Ecto neural progenitor cell (in vitro differentiated cells): ENCODE measurements around the gene CACNA1G.

ENCODE experiments used
- DNase-seq: peaks from one replicate; pipeline ENCODE4 v3.0.0-alpha.2; 2018; ENCODE audit warnings: low spot score

CACNA1G gene

DNA sequence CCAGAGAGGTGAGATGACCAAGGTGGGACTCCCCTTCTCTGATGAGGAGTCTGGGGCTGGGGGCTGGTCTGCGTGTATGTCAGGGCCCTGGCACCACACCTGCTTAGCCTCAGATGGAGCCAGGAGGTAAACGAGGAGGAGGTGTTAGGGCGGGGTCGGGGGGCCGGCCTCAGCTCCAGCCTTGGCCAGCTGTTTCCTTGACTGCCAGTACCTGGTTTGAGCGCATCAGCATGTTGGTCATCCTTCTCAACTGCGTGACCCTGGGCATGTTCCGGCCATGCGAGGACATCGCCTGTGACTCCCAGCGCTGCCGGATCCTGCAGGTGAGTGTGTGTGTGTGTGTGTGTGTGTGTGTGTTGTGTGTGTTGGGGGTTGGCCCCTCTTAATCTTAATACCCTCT, 8.1 kb downstream of the CACNA1G start:
- no peak for DNase-seq

DNA sequence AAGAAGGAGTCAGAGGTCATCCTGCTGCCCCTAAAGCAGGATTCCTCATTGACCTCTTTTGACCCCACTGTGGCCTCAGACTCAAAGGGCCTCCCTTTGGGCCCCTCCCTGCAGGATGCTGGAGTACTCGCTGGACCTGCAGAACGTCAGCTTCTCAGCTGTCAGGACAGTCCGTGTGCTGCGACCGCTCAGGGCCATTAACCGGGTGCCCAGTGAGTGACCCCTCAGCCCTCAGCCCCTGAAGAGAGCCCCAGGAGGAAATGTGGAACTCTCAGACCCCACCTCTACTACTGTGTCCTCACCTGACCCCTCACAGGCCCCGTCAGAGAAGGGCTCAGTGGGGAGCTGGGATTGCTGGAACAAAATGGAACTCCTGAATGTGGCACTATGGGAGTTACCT, 9.1 kb downstream of the CACNA1G start:
- no peak for DNase-seq

DNA sequence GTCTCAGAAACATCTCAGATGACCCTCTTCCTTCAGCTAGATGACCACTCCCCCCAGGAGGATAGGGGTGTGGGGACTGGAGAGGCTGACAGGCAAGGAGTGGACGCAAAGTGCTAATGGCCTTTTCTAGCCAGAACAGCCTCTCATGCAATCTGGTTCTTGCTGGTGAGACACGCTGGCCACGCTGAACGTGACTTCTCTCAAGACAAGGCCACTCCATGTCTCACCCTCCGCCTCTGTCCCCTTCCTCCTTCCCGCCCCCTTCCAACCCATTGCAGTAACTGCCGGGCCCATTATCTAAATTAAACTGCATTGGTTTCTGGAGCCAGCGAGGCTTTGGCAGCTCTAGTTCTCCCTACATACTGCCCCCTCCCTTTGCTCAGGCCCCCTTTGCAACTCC, 9.5 kb downstream of the CACNA1G start:
- no peak for DNase-seq

DNA sequence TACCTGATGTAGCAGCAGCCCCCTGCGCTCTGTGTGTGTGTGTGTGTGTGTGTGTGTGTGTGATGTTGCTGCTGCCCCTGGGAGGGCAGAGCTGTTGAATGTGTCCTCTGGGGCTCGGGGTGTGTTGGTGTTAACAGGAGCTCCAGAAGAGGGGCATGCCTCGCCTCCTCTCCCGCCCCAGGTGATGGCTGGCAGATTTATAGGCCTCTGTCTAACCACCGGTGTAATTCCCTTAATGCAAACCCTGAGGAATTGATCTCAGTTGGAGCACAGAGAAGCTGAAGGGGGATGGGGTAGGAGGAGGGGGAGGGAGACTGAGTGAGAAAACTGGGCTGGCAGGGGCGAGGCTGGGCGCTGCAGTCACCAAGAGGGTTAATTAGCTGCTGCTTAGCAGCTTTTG, 10.0 kb downstream of the CACNA1G start:
- DNase-seq, result no peak

DNA sequence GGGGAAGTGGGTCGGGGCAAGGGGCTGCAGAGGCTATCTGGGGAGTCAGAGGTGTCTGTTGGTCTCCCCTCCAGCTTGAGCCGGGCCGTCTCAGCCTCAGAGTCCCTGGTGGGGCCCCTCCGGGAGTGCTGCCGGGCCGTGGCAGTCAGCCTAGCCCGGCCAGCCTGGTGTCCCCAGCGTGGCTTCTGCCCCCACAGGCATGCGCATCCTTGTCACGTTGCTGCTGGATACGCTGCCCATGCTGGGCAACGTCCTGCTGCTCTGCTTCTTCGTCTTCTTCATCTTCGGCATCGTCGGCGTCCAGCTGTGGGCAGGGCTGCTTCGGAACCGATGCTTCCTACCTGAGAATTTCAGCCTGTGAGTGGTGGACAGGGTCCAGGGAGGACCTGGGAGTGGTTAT, 11.2 kb downstream of the CACNA1G start:
- DNase-seq, result no peak

DNA sequence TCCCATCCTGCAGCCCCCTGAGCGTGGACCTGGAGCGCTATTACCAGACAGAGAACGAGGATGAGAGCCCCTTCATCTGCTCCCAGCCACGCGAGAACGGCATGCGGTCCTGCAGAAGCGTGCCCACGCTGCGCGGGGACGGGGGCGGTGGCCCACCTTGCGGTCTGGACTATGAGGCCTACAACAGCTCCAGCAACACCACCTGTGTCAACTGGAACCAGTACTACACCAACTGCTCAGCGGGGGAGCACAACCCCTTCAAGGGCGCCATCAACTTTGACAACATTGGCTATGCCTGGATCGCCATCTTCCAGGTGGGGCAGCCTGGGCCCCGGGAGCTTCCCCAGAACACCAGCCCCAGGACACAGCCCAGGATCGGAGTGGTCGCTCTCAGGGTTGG, 12.0 kb downstream of the CACNA1G start:
- no peak for DNase-seq

DNA sequence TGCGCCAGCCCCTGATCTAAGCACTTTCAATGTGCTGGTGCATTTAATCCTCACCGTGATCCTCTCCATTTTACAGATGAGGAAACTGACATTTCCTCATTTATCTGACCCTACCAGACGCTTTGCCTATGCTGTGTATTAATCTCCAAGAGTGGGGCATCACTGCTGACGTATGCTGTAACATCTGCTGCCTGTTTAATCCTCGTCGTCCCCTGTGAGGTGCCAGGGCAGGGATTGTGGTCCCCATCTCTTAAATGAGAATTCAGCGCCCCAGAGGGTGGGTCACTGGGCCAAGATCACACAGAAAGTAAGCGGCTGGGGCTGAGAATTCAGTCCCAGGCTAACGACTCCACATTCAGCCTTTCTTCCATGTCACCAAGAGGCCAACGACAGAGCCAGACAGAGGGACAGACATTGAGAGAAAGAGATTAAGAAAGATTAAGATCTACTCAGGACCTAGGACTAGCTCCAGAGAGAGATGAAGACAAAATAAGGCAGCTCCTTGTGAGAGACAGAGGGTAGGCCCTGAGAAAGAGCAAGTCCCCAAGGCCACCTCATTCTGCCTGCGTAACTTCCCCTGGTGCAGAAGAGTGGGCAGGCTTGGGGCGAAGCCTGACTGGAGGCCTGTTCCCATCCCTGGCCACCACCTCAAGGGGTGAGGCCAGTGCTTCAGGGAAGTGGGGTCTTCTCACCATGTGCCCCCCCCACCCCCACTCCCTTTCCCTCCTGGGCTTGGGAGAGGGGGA, 13.5 kb downstream of the CACNA1G start:
- DNase-seq, result no peak

DNA sequence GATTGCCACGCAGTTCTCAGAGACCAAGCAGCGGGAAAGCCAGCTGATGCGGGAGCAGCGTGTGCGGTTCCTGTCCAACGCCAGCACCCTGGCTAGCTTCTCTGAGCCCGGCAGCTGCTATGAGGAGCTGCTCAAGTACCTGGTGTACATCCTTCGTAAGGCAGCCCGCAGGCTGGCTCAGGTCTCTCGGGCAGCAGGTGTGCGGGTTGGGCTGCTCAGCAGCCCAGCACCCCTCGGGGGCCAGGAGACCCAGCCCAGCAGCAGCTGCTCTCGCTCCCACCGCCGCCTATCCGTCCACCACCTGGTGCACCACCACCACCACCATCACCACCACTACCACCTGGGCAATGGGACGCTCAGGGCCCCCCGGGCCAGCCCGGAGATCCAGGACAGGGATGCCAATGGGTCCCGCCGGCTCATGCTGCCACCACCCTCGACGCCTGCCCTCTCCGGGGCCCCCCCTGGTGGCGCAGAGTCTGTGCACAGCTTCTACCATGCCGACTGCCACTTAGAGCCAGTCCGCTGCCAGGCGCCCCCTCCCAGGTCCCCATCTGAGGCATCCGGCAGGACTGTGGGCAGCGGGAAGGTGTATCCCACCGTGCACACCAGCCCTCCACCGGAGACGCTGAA, 15.2 kb downstream of the CACNA1G start:
- no peak for DNase-seq

DNA sequence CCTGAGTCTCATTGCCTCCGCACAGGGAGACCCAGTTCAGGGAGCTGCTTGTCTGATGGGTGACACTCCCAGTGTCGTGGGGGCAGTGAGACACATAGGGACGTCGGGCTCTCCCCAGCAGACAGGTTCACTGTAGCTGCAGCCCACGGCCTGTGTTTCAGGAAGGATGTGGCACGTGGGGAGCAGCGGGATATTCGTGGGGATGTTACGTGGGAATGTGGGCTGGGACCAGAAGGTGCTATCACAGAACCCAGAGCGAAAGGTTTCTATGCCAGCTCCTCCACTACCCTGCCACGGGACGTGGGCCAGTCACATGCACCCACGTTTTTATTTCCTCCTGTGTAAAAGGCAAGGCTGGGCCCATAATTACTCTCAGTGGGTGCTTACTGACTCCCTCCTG, 16.3 kb downstream of the CACNA1G start:
- DNase-seq, result no peak

DNA sequence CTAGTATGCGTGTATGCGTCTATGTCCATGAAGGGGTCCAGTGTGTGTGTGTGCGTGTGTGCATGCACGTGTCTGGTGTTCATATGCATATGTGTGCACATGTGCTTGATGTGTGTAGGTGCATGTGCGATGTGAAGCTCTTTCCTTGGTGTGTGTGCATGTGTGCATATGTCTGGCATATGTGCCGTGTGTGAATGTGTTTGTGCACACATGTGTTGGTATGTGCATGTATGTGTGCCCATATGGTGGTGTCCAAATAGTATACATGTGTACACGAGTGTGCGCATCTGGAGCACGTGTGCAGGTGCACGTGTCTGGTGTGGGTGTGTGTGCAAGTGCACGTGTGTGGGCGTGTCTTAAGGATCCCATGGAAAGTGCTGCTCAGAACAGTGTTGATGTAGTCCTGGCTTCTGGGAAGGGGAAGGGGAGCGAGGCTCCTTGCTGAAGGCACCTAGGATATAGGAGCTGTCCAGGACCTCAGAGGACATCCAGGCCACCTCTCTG, 17.0 kb downstream of the CACNA1G start:
- DNase-seq, result no peak

DNA sequence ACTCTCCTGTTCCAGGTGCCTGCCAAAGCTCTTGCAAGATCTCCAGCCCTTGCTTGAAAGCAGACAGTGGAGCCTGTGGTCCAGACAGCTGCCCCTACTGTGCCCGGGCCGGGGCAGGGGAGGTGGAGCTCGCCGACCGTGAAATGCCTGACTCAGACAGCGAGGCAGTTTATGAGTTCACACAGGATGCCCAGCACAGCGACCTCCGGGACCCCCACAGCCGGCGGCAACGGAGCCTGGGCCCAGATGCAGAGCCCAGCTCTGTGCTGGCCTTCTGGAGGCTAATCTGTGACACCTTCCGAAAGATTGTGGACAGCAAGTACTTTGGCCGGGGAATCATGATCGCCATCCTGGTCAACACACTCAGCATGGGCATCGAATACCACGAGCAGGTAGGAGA, 17.7 kb downstream of the CACNA1G start:
- no peak for DNase-seq

DNA sequence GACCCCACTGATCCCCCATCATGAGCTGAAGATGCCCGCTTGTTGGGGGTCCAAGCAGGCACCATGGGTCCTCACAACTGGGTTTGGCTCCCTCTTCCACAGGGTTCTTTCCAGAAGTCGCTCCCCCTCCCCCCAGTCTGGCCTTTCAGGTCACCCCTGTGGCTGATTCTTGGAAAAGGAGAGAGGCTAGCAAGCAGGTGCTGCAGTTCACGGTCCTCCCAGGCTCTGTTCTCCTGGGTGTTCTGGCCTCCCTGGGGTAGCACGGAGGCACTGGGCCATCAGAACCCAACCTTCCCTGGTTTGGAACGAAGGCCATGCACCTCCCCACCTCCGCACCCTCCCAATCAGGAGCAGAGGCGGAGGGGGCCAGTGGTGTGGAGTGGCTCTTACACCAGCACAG, 18.9 kb downstream of the CACNA1G start:
- DNase-seq, result no peak

DNA sequence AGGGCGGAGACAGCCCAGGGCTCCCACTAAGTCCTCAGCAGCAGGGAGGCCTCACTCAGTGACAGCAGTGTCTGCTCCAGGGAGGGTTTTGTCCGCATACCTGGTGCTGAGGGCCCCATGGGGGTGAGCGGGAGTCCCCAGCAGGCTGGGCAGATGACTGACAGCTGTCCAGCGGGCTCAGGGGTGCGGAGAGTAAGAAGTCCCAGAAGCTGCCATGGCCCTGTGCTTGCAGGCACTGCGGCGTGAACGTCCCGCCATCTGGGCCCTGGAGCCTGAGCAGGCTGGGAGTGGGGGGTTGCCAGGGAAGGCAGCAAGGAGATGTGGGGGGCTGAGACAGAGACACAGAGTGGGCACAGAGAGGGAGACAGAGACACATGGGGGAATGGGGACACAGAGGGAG, 20.1 kb downstream of the CACNA1G start:
- DNase-seq, result no peak

DNA sequence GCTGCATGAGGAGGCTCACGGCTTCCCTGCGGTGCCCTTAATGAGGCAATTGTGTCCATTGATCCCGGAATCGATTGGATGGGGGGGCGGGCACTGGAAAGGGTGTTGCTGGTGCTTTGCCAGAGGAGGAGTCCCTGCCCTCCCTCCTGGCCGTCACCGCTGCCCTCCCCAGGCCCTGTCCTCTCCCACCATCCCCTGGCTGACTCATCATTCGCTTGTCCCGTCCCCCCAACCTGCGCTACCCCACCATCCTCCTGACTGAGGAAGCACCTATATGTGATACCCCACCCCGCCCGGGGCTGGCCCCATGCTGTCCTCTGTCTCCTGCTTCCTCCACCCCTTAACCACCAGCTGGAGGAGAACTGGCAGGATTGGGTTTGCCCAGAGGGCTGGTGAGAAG, 20.8 kb downstream of the CACNA1G start:
- DNase-seq, result no peak

DNA sequence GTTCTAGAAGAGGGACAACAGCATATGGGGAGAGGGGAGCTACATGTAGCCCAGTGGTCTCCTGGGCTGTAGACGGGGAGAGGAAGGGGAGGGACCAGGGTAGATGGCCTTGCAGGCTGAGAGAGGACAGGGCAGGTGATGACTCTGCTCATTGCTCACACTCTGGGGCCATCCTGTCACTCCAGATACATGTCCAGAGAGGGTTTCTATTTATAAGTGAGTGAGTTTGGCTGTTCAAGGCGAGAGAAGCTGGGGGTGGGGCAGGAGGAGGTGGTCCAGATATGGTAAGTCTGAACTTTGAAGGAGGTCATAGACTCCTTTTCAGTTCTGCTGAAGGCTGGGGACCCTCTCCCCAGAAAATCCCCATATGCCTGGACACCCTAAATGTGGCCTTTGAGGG, 22.2 kb downstream of the CACNA1G start:
- no peak for DNase-seq

DNA sequence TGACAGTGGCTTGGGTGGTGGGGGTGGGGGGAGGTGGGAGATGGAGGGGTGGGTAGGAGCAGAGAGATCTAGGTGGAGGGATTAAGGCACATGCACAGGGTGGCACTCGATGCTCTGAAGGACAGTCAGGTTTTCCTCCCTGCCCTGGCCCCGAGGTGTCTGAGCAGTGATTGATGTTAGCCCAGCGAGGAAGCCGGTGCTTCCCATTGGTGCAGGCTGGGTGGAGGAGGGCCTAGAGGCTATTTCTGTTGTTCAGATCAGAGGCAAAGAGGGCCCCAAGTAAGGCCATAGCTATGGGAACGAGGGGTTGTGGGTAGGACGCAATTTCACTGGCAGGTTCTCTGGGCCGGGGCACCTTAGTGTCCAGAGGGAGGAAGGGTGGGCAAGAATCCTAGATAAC, 23.1 kb downstream of the CACNA1G start:
- no peak for DNase-seq

DNA sequence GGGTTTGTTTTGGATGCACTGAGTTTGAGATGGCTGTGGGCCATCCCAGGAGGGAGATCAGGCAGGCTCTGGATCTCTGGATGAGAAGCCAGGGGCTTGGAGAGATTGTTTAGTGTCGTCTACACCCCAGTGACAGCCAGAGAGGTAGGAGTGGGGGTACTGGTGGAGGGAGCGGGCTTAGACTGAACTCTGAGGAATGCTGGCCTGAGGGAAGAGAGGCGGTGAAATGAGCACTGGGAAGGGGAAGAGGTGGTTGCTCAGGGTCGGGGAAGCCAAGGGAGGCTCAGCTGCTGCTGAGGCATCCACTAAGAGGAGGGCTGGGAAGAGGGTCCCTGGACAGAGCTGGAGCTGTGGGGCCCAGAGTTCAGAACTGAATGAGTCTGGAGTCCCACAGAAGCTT, 23.6 kb downstream of the CACNA1G start:
- no peak for DNase-seq

DNA sequence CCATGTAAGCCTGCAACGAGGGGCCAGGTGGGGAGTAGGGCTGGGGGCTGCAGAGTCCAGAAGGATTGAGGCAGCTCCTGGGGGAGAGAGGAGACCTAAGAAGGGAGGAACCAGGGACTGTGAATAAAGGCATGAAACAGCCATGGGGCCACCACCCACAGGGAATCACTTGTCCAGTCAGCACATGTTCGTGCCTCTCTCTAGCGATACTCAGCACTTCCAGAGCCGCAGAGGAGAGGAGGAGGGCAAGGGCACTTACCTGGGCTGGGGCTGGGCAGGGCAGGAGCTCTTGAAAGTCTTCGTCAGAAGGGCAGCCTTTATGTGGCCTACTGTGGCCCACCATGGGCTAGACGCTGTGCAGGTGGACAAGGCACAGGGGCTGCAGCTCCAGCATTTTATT, 24.2 kb downstream of the CACNA1G start:
- no peak for DNase-seq

DNA sequence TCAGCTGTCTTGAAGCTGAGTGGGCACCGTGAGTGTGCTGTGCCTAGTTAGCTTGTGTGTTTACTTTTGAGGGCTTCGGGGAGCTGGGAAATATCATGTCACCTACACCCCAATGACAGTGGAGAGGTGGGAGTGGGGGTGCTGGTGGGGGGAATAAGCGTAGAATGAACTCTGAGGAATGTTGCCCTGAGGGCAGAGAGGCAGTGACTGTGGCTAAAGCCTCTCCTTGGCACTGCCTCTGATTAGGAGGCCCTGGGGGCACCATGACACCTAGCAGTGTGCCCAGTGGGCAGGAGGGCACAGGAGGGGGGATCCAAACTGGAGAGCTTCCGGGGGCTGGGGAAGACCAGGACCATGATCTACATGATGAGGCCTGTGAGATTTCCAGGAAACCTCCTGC, 24.8 kb downstream of the CACNA1G start:
- no peak for DNase-seq

DNA sequence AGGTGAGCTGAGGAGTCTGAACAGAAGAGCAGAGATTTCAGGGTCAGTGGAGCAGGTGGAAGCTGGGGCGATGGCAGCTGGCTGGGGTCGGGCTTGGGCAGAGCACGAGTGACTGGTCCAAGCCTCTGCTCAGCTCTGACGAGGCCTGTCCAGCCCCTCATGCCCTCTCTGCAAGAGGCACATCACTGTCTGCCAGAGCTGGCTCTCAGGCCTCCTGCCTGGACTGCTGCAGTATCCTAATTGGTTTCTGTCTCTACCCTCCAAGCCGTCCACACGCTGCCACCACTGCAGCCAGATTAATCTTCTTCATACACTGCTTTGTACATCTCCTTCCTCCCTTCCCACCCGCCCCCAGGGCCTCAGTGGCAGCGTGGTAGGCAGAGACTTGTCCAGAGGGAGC, 25.4 kb downstream of the CACNA1G start:
- no peak for DNase-seq

DNA sequence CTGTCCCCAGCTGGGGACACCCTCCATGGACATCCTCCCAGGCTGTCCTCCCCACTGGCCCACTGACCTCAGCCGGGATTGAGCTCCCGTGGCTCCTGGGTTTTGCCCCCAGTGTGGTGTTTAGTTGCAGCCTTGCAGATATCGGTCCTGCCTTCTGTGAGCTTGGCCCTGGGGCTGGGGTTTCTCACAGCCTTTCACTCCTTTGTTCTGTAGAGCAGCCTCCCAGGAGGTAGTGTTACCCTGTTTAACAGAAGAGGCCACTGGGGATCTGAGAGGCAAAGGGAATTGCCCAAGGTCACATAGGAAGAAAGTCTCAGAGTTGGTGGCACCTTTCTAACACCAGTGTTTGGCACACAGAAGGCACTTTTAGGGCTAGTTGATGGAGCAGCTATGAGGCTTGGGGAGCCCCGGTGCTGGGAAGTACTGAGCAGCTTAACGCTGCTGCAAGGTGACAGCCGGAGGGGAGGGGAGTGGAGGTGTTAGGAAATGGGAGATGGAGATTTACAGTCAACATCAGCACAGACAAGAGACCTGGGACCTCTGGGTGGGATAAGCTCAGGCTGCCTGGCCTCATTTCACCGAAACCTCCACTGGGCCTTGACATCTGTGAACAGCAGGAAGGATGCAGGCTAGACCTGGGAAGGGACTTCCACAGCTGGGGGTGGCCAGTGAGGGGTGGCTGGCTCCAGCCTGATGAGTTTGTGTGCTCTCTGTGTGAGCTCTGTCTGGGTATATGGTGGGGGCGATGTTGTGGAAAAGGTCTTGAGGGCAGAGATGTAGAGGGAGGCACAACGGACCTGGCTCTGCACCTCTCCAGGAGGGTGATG, 26.1 kb downstream of the CACNA1G start:
- no peak for DNase-seq

DNA sequence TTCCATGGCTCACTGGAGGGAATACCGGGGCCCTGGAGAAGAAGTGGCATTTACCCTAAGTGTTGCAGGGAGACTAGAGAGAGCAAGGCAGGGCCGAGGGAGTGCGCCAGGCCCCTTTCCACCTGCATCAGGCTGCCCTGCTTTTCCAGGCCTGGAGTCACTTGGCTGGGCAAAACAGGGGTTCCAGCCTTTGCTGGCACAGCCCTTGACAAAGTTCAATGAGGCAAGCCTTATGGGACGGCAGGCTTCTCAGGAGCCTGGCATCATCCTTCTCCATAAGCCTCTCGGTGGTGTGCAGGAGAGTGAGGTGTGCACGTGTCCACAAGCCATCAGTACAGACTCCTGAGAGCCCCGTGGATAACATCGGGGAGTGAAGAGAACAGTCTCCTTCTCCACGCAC, 27.1 kb downstream of the CACNA1G start:
- no peak for DNase-seq

DNA sequence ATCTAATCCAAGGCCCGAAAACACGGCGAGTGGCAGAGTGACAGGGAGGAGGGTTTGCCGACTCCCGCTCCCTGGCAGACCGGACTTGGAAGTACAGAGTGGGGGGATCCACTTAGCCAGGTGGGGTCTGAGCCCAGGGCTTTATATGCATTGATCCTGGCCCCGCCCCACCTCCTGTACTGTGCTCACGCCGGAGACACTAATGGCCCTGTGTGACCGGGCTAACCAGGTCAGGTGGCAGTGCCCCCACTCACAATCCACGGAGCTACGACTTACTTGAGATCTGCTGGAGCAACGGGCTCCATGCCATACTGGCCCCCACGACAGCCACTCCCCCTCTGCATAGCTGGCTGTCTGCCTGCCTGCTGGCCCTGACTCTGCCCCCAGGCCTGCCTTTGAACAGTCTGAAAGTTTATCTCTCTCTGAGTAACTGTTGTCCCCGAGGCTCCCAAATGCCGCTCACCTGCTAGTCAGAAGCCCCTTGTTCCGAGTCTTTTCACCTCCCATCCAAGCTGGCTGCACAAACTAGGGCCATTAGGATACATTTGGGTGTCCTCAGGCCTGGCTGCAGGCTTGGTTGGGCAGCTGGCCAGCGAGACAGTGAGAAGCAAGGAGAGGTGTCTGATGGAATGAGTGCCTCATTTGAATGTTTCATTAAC, 28.0 kb downstream of the CACNA1G start:
- no peak for DNase-seq
